ENCODE data around the gene ZNF83. TPM values are rescaled to one million over a fixed set of nuclear protein-coding genes. Genes with fewer than 3 reads are reported as not detected.
"Not testable (repeated sequence)": the region's sequence is repeated elsewhere in the genome, so short reads cannot be mapped to it uniquely, and the experiment has no call there.

Gene ZNF83
- total RNA-seq, 2 experiments from 2014 or later, result 51.5 to 53.5 TPM

- ATAC-seq (peak; percentile 27), DNase-seq (peak; percentile 37)
- H3K27me3 Mint-ChIP-seq (ENCODE audit: low read depth), result no peaks in the 10 kb centered on the region
- peaks cover 25% of the 10 kb centered on the region for H3K4me1 Mint-ChIP-seq (ENCODE audit: low read depth)
- H3K4me3 Mint-ChIP-seq, result peak overlapping the region; percentile 90
- H3K9me3 Mint-ChIP-seq (ENCODE audit: insufficient read depth), result peaks cover 41% of the 10 kb centered on the region
- ChIA-PET POLR2A (interaction anchor here (2.1 kb wide), 1 partner anchor 37 kb away, joined by 8 read pairs; the partner anchor contains the start of gene ZNF83), CTCF (no interaction called here)
- H3K27ac Mint-ChIP-seq, result peak overlapping the region; percentile 63
- H3K36me3 Mint-ChIP-seq (ENCODE audit: low read depth), result peaks cover 74% of the 10 kb centered on the region
Observed at GRCh38 chr19:52600639-52601024, 37.5 kb downstream of the ZNF83 start.

- peaks cover 75% of the 10 kb centered on the region for H3K36me3 Mint-ChIP-seq (ENCODE audit: low read depth)
- no peak overlapping the region for H3K4me3 Mint-ChIP-seq
- POLR2A ChIA-PET, result interaction anchor here (0.6 to 1.1 kb wide), 3 partner anchors 39 to 666 kb away, joined by 3 read pairs; partner anchors contain the start of gene ZNF83
Observed at GRCh38 chr19:52599241-52599640, 38.9 kb downstream of the ZNF83 start.

GRCh38 chr19:52593441-52593840, 44.7 kb downstream of the ZNF83 start:
- H3K27me3 Mint-ChIP-seq (ENCODE audit: low read depth); H3K4me1 Mint-ChIP-seq (ENCODE audit: low read depth); DNase-seq; POLR2A ChIA-PET; H3K4me3 Mint-ChIP-seq; H3K27ac Mint-ChIP-seq; CTCF ChIA-PET; ATAC-seq: not testable (repeated sequence)
- Mint-ChIP-seq H3K9me3 (ENCODE audit: insufficient read depth) (peaks cover 38% of the 10 kb centered on the region), H3K36me3 (ENCODE audit: low read depth) (peaks cover 86% of the 10 kb centered on the region)

More at GRCh38 chr19:52599241-52599640, 38.9 kb downstream of the ZNF83 start:
- no peak for ATAC-seq
- H3K9me3 Mint-ChIP-seq (ENCODE audit: insufficient read depth), result peaks cover 37% of the 10 kb centered on the region
- CTCF ChIA-PET, result no interaction called here
- H3K27ac Mint-ChIP-seq, result no peak overlapping the region
- H3K4me1 Mint-ChIP-seq (ENCODE audit: low read depth), result peaks cover 17% of the 10 kb centered on the region
- H3K27me3 Mint-ChIP-seq (ENCODE audit: low read depth), result no peaks in the 10 kb centered on the region
- DNase-seq, result no peak

GRCh38 chr19:52592301-52592700, 45.9 kb downstream of the ZNF83 start:
- Mint-ChIP-seq H3K4me3 (no peak overlapping the region), H3K27me3 (ENCODE audit: low read depth) (no peaks in the 10 kb centered on the region), H3K4me1 (ENCODE audit: low read depth) (no peaks in the 10 kb centered on the region), H3K36me3 (ENCODE audit: low read depth) (peaks cover 85% of the 10 kb centered on the region), H3K27ac (no peak overlapping the region), H3K9me3 (ENCODE audit: insufficient read depth) (peaks cover 33% of the 10 kb centered on the region)
- no peak for ATAC-seq
- ChIA-PET POLR2A (no interaction called here), CTCF (no interaction called here)
- no peak for DNase-seq

- Mint-ChIP-seq H3K36me3 (ENCODE audit: low read depth) (peaks cover 83% of the 10 kb centered on the region), H3K9me3 (ENCODE audit: insufficient read depth) (peaks cover 18% of the 10 kb centered on the region), H3K27me3 (ENCODE audit: low read depth) (no peaks in the 10 kb centered on the region), H3K4me1 (ENCODE audit: low read depth) (no peaks in the 10 kb centered on the region), H3K27ac (no peak overlapping the region), H3K4me3 (no peak overlapping the region)
- ChIA-PET POLR2A (no interaction called here), CTCF (no interaction called here)
- DNase-seq (no peak), ATAC-seq (no peak)
Observed at GRCh38 chr19:52590728-52591127, 47.4 kb downstream of the ZNF83 start.

GRCh38 chr19:52585604-52586003, 52.6 kb downstream of the ZNF83 start:
- ChIA-PET CTCF (no interaction called here), POLR2A (no interaction called here)
- Mint-ChIP-seq H3K27ac (no peak overlapping the region), H3K36me3 (ENCODE audit: low read depth) (peaks cover 92% of the 10 kb centered on the region), H3K4me1 (ENCODE audit: low read depth) (no peaks in the 10 kb centered on the region), H3K27me3 (ENCODE audit: low read depth) (no peaks in the 10 kb centered on the region), H3K9me3 (ENCODE audit: insufficient read depth) (peaks cover 42% of the 10 kb centered on the region), H3K4me3 (no peak overlapping the region)
- DNase-seq, result no peak
- no peak for ATAC-seq

- ChIA-PET POLR2A (no interaction called here), CTCF (no interaction called here)
- H3K27ac Mint-ChIP-seq, result no peak overlapping the region
- no peaks in the 10 kb centered on the region for H3K27me3 Mint-ChIP-seq (ENCODE audit: low read depth)
- no peak overlapping the region for H3K4me3 Mint-ChIP-seq
- no peak for DNase-seq
- H3K4me1 Mint-ChIP-seq (ENCODE audit: low read depth), result no peaks in the 10 kb centered on the region
- peaks cover 36% of the 10 kb centered on the region for H3K9me3 Mint-ChIP-seq (ENCODE audit: insufficient read depth)
- ATAC-seq, result no peak
- H3K36me3 Mint-ChIP-seq (ENCODE audit: low read depth), result peaks cover 89% of the 10 kb centered on the region
Observed at GRCh38 chr19:52584736-52585440, 53.3 kb downstream of the ZNF83 start.

- H3K9me3 Mint-ChIP-seq (ENCODE audit: insufficient read depth), result peaks cover 36% of the 10 kb centered on the region
- H3K27me3 Mint-ChIP-seq (ENCODE audit: low read depth), result no peaks in the 10 kb centered on the region
- H3K4me1 Mint-ChIP-seq (ENCODE audit: low read depth), result peaks cover 35% of the 10 kb centered on the region
- peak within 1 kb of the TSS; percentile 94 for H3K27ac Mint-ChIP-seq
- ChIA-PET CTCF (no interaction called here), POLR2A (interaction anchor here (0.6 to 1.1 kb wide), 2 partner anchors 32 to 68 kb away, joined by 3 to 4 read pairs; partner anchors contain the start of gene ZNF83)
- peak; percentile 93 for ATAC-seq
- H3K36me3 Mint-ChIP-seq (ENCODE audit: low read depth), result peaks cover 73% of the 10 kb centered on the region
- H3K4me3 Mint-ChIP-seq, result peak within 1 kb of the TSS; percentile 87
- peak; percentile 97 for DNase-seq
Observed at GRCh38 chr19:52570000-52570861, 67.9 kb downstream of the ZNF83 start, which contains the start of gene ZNF701. TSS of gene ZNF701 (plus strand) at chr19:52570287. CDS start at chr19:52574148, 3,861 bp downstream.

GRCh38 chr19:52569638-52569999, 68.5 kb downstream of the ZNF83 start:
- ATAC-seq, result peak; percentile 8
- H3K27me3 Mint-ChIP-seq (ENCODE audit: low read depth); DNase-seq; CTCF ChIA-PET; POLR2A ChIA-PET: not testable (repeated sequence)
- H3K27ac Mint-ChIP-seq, result peak overlapping the region; percentile 94
- H3K9me3 Mint-ChIP-seq (ENCODE audit: insufficient read depth), result peaks cover 37% of the 10 kb centered on the region
- peaks cover 35% of the 10 kb centered on the region for H3K4me1 Mint-ChIP-seq (ENCODE audit: low read depth)
- H3K36me3 Mint-ChIP-seq (ENCODE audit: low read depth), result peaks cover 71% of the 10 kb centered on the region
- H3K4me3 Mint-ChIP-seq, result peak overlapping the region; percentile 87

- peaks cover 42% of the 10 kb centered on the region for H3K9me3 Mint-ChIP-seq (ENCODE audit: insufficient read depth)
- peaks cover 31% of the 10 kb centered on the region for H3K4me1 Mint-ChIP-seq (ENCODE audit: low read depth)
- ATAC-seq, result no peak
- no peaks in the 10 kb centered on the region for H3K27me3 Mint-ChIP-seq (ENCODE audit: low read depth)
- H3K36me3 Mint-ChIP-seq (ENCODE audit: low read depth), result peaks cover 71% of the 10 kb centered on the region
- ChIA-PET CTCF (no interaction called here), POLR2A (no interaction called here)
- no peak for DNase-seq
- H3K4me3 Mint-ChIP-seq, result no peak overlapping the region
- H3K27ac Mint-ChIP-seq, result no peak overlapping the region
Observed at GRCh38 chr19:52567921-52568320, 70.2 kb downstream of the ZNF83 start.

- DNase-seq (no peak), ATAC-seq (no peak)
- Mint-ChIP-seq H3K9me3 (ENCODE audit: insufficient read depth) (peaks cover 34% of the 10 kb centered on the region), H3K4me3 (no peak overlapping the region), H3K27me3 (ENCODE audit: low read depth) (no peaks in the 10 kb centered on the region), H3K36me3 (ENCODE audit: low read depth) (peaks cover 69% of the 10 kb centered on the region), H3K4me1 (ENCODE audit: low read depth) (peaks cover 21% of the 10 kb centered on the region), H3K27ac (no peak overlapping the region)
- ChIA-PET POLR2A (interaction anchor here (0.6 to 0.8 kb wide), 2 partner anchors 9 to 13 kb away, joined by 4 to 6 read pairs; no protein-coding TSS in a partner anchor), CTCF (no interaction called here)
Observed at GRCh38 chr19:52566588-52566987, 71.6 kb downstream of the ZNF83 start.

GRCh38 chr19:52566121-52566520, 72.0 kb downstream of the ZNF83 start:
- H3K4me3 Mint-ChIP-seq, result no peak overlapping the region
- H3K36me3 Mint-ChIP-seq (ENCODE audit: low read depth), result peaks cover 69% of the 10 kb centered on the region
- ChIA-PET POLR2A (interaction anchor here (0.6 kb wide), 1 partner anchor 8 kb away, joined by 4 read pairs; no protein-coding TSS in a partner anchor), CTCF (no interaction called here)
- no peaks in the 10 kb centered on the region for H3K27me3 Mint-ChIP-seq (ENCODE audit: low read depth)
- H3K9me3 Mint-ChIP-seq (ENCODE audit: insufficient read depth), result peaks cover 30% of the 10 kb centered on the region
- no peak overlapping the region for H3K27ac Mint-ChIP-seq
- ATAC-seq, result no peak
- no peak for DNase-seq
- peaks cover 16% of the 10 kb centered on the region for H3K4me1 Mint-ChIP-seq (ENCODE audit: low read depth)
